ENCODE measurements around the gene PTPA.
A peak's percentile ranks its signal among the peaks of the same experiment; 100 is the strongest.

PTPA gene

DNA sequence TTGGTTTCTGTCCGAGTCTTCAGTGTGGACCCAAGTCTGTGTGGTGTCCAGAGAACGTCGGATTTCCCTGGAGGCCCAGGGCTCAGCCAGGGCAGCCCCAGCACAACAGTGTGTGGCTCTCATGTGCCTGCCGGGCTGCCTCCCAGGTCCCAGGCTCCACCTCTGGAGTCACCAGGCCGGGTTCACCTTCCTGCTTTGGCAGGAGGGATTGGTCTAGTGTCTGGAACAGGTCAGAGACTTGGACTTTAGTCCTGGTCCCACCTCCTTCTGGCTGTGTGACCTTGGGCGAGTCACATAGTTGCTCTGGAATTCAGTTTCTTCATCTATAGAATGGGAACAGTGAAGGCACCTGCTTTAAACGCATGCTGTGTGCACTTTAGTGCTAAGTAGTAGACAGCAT lies 27.1 kb upstream of the PTPA start:
- DNase-seq (ENCODE audit: low read depth), result no peak

DNA sequence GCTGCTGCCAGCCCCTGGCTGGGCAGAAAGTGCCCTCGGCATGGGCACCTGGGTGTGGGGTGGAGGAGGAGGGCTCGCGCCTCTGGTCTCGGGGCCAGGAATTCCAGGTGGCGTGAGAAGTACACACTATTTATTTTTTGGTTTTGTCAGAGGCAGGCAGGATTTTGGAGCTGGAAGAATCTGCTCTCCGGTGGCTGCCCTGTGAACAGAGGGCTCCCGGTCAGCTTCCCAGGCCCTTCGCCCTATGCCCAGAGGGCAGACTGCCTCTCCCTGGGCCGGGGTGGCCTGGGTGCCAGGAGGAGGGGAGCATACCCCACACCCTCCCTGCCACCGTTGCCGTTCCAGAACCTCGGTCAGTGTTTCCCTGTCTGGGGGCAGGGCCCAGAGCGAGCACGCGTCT lies 22.0 kb upstream of the PTPA start:
- DNase-seq (ENCODE audit: low read depth), result no peak

DNA sequence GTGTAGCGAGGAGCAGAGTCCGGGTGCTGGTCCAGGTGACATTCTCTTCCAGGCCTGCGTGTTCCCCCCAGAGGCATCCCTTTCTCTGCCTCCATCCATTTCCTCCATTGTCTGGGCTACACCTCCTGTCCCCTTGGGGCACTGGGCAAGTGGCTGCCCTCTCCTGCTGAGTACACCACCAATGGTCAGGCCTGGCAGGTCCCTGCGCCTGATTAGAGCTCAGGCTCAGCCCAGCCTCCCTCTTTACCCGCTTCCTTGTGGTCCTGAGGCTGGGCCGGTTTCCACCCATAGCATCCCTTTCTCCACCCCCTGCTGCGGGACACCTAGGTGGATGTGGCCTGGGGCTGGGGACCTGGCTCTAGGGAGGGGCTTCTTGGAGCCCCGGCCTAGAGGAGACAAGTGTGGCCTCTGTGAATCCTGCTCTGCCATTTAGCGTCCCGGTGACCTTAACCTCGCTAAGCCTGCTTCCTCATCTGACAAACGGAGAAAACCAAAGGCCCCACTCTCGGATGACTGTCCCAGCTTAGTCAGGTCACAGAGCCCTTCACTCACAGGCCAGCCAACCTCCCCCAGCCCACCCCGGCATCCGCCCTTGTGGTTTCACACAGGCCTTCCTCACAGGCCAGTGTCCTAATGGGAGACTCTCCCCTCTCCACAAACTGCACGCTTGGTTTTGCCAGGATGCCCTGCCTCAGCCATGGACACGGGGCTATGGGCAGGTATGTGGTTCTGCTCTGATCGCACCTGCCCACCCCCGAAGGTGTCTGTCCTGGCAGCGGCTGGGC lies 17.4 kb upstream of the PTPA start:
- DNase-seq (ENCODE audit: low read depth), result no peak

DNA sequence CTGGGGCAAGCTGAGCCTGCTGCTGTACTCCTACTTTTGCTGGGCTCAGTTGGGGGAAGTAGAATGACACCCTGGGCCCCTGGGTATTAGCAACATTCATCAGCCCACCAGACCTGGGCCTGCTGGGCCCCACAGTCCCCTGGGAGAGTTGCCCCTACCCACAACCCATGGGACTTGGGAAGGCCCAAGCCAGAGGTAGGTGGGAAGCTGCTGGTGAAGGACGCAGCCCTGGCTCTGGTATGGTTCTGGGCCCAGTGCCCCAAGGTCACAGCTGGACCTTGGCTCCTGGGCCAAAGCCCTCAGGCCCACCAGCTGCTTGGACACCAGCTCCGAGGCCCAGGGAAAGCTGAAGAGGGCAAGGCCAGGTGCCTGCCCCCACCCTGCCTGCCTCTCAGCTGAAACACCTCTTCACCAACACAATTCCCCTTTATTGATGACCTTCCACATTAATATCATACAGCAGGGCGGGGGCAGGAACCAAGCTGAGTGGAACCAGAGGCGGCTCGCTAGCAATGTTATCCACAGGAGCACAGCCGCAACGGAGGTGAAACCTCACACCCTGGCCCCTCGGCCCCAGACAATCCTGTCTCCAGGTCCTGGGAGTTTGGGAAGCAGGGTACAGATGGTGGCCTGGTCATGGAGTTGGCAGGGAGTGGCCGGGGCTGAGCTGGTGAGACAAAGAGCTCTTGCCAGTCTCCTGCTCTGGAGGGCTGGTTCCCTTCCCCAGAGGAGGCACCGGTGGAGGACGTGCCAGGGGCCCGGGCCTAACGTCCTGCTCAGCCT lies 16.6 kb upstream of the PTPA start:
- DNase-seq (ENCODE audit: low read depth), result no peak

DNA sequence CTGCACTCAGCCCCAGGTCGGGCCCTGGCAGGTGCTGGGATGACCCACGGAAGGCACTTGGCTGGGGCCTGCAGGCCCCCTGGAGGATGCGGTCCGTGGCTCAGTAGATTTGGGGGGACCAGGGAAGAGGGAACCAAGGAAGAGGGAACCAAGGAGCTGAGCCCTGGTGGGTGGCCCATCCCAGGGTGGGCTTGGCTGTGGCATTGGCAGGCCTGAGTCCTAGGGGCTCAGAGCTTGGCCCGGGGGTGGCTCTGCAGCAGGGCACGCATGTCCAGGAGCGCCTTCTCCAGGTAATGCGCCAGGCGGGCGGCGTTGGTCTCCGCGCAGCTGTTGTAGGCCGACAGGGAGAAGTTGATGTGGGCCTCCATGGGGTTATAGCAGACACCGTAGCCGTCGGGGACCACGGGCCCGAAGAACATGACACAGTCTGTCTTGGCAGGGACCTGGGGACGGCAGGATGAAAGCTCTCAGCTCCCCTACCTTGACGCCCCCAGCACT lies 16.0 kb upstream of the PTPA start:
- DNase-seq (ENCODE audit: low read depth), result no peak

DNA sequence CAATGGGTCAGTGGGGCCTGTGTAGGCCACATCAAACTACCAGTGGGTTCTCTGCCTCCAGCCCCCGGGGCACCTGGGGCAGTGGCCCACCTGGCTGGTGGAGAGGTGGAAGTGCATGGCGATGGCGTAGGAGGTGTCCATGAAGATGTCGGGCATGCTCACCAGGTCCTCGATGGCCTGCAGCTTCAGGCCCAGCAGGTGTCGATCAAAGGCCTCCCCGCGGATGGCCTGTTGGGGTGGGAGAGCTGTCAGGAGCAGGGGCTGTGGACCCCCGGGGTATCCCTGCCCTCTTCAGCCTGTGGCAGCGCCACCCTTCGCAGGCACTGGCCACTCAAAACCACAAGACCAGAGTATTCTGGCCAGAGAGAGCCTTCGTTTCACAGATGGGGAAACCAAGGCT lies 15.3 kb upstream of the PTPA start:
- no peak for DNase-seq (ENCODE audit: low read depth)

DNA sequence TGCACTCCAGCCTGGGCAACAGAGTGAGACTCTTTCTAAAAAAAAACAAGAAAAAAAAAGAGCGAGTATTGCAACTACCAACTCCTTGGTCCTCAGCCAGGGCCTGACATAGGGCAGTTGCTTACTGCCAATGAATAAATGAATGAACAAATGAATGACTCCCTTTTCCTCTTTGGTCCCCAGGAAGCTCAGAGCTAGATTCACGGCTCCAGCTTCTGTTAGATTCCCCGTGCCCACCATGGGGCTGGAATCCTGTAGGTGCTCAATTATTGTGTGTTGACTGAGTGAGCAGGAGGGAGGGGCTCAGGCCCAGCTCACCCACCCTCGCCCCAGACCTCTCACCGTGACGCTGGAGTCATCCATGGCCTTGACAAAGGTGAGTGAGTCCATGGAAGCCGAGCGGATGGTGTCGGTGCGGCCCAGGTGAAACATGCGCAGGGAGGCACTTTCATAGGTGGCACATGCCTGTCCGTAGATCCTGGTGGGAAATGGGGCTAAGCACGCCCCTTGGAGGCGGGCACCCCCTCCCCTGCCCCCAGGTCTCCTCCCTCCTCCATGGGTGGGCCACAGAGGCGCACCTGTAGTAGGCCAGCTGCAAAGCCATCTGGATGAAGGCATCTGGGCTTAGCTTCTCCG lies 13.4 kb upstream of the PTPA start:
- no peak for DNase-seq (ENCODE audit: low read depth)

DNA sequence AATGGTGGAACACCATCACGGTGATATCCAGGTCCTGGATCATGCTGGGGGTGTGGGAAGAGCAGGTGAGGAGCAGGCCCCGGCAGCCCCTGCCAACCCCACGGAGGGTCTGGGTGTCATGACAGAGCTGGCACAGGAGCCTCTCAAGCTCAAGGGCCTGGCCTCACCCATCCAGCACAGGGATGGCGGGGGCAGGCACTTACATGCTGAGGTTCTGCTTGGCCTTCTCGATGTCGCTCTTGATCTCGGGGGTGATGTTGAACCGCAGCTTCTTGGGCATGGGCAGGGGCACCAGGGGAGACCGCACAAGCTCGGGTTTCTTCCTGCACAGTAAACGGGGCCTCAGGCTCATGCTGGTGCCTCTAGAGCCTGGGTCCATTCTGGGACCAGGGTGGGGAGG lies 12.9 kb upstream of the PTPA start:
- no peak for DNase-seq (ENCODE audit: low read depth)

DNA sequence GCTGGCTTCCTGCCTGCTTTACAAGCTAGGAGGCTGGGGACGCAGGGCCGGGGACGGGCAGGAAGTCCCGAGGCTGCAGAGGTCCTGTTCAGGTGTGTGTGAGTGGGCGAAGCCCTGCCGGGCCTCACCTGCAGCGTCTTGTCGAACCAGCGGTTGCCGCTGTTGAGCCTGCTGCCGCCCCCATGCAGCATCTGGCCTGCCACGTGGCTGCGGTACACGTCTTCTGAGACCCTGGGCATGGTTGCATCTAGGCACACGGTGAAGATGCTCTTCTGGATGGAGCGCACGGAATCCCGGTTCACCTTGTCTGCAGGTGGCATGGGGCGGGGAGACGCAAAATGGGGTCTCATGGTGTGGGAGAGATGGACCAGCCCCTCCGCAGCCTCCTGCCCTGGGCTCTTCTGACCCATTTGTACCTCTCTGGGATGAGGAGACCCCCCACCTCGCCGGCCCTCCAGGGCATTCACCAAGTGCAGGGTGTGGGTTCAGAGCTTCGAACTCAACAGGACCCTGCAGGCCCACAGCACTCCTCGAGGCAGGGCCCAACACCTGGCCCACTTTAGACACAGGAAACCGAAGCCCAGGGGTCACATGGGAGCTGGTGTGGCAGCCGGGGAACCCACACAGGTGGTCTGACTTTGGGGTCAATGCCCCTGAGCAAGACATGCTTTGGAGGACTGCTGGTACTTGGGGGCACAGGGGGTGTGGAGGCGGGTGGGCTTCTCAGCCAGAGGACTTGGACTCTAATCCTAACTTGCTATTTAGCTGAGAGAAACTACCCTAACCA lies 10.6 kb upstream of the PTPA start:
- DNase-seq (ENCODE audit: low read depth), result no peak

DNA sequence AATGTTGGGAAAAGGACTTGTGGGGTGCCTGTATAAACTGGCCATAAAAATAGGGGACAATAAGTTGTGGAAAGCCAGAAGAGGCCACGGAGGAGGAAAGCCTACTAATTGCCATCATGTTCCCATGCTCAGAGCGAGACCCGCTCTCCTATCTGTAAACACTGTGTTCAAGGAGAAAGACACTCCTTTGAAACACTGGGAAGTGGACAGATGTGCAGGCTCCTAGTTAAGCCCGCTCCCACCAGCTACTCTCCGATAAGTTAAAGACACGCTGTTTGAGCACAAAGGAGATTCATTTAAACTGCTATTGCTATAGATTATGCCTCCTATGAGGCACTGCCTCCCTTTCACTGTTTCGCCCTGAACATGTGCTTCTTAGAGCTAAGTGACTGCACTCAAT lies 9.9 kb upstream of the PTPA start:
- no peak for DNase-seq (ENCODE audit: low read depth)

DNA sequence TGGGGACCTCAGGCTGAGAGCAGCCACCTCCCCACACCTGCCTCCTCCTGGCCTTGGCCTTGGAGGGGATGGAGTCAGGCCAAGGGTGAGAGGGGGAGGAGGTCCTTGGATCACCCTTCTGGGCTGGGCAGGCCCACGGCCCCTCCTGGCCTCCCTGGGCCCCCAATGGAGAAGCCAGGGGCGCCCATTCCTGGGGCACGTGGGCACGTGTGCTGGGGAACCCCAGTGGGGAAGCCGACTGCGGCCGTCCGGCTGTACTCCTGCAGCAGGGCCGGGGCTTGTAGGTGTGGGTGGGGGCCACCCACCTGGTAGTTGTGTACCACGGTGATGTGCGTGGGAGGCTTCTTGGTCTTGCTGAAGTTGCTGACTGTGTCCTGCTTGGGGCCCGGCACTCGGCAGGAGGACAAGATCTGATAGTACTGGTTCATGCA lies 9.1 kb upstream of the PTPA start:
- DNase-seq (ENCODE audit: low read depth), result no peak

DNA sequence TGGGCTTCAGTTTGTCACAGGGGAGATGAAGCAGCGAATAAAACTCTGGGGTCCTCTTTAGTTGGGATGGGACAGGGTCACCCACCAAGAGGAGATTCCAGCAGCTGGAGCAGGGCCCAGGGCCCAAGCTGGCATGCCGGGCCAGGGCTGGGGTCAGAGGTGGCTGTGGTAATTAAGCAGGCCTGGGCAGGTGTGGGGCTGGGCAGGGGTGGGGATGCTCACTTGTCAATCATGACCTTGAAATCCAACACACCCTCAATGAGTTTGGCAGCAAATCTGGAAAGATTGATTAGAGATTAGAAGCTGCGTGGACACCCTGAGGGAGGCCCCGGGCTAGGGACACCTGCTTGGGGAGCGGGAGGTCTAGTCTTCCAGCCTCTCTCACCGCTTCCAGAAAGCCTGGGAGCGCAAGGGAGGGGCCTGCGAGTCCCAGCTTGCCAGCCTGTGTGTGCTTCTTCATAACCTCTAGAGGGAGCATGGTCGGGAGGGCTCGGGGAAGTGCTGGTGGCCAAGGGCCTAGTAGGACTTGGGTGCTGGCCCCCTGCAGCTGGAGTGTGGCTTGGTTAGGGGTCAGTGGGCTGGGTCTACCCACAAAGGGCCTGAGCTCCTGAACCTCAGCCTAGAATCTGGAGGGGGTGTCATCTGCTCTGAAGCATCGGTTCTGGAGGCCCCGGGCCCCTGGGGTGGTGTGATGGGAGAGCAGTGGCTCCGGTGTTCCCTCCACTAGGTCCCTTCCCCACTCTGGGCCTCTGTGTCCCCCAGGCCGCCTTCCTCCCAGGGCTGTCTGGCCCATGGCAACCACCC lies 8.2 kb upstream of the PTPA start:
- DNase-seq (ENCODE audit: low read depth), result no peak

DNA sequence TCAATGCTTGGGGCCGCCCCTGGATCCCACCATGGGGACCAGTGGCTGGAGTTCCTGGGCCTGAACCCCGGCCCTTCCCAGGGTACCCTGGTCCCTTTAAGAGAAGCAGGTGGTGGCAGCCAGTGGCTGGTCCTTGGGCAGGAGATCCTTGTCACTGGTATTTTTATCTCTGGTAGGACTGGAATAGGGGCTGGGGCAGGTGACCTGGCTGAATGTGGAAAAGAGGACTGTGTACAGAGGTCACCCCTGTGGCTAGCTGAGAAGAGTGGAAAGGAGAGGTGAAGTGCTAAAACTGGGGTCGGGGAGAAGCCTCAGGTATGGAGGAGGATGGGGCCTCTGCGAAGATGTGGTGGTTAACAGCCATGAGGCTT lies 7.6 kb upstream of the PTPA start:
- DNase-seq (ENCODE audit: low read depth), result no peak

DNA sequence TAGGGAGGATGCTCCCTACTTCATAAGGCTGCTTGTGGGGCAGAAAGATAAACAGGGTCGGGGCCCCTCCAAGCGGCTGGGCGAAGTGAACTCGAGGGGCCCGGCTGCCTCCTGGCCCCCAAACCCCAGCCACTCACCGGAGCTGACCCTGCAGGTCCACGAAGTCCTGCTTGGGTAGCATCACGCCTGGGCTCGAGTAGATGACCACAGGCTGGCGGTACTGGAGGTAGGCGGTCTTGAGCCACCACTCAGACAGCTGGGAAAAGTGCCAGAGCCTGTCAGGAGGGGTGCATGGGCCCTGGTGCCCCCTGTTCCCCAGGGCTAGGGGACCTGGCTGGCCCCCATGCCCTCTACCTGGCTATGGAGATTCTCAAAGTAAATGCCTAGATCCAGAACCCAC lies 7.2 kb upstream of the PTPA start:
- no peak for DNase-seq (ENCODE audit: low read depth)

DNA sequence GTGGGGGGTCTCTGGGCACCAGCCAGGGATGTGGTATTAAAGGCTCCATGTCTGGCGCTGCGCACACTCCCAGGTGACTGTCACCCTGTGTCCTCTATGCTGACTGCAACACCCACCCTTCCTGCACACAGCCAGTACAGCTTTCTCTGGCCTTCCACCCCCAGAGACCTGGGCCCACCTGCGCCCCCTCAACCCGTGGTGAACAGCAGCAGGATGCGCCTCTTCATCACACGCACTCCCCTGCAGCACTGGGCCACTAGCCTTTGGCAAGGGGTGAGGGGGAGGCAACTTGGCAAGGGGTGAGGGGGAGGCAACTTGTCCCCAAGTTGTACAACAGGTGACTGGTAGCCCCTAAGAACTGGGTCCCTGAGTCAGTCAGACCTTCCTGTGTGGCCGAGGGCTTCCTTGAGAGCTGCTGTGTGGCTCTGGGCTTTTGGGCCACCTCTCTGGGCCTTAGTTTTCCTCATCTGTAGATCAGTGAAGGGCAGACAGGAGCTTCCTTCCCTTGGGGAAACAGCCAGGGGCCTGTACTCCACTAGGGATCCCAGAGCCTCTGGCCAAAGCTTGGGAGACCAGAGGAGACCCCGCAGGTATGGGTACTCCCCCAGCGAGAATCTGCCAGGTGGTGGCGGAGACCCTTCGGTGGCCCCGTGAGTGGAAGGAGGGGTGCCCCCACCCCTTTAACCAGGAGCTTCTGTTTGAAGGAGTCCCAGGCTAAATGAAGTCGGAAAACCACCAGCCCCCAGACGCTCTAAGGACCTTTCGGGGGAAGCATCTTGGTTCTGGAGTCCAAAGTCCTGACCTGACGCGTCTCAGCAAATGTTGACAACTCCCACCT lies 5.1 kb upstream of the PTPA start:
- no peak for DNase-seq (ENCODE audit: low read depth)

DNA sequence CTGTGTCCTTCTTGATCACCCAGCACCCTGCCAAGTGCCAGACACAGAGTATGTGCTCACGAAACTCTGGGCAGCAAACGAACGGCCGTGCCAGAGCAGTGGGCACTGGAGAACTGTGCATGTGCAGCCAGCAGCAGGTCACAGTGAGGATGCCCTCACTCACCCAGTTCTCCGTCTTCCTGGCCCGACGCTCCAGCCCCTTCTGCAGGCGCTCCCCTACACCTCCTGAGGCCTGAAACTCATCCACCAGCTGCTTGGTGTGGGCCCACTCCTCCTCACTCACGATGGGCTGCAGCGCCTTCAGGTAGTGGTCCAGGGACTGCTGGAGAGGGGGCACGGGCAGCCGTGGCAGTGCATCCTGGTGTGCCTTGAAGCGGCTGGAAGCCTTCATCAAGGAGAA lies 3.6 kb upstream of the PTPA start:
- no peak for DNase-seq (ENCODE audit: low read depth)

DNA sequence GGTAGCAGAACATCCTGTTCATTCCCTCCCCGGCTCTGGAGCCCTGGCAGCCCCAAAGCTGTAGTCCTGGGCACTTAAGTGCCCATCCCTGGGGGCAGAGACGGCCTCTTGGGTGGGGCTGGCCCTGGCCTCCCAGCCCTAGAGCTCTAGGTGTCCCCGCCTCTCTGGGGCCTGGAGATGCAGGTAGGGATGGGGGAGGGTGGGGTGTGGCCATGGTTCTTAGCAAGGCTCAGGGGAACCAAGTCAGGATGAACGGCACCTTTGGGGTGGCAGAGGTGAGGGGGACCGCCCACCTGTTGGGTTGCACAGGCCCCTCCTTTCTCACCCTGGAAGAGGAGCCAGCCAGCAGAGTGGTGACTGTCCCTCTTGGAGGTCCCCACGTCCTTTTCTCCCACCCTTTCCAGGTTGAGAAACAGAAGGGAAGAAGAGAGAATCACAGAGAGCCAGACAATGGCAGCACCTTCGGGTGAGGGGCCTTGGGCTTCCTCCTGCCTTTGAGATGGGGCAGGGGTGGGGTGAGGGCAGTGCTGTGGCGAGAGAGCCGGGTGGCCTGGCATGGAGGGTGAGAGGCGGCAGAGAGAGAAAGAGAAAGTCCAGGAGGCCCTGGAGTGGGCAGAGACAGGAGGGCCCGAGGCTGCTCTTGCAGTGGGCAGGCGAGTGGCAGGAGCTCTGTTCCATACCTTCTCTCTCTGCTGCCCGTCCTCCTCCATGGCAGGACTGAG lies 3.0 kb upstream of the PTPA start:
- no peak for DNase-seq (ENCODE audit: low read depth)

DNA sequence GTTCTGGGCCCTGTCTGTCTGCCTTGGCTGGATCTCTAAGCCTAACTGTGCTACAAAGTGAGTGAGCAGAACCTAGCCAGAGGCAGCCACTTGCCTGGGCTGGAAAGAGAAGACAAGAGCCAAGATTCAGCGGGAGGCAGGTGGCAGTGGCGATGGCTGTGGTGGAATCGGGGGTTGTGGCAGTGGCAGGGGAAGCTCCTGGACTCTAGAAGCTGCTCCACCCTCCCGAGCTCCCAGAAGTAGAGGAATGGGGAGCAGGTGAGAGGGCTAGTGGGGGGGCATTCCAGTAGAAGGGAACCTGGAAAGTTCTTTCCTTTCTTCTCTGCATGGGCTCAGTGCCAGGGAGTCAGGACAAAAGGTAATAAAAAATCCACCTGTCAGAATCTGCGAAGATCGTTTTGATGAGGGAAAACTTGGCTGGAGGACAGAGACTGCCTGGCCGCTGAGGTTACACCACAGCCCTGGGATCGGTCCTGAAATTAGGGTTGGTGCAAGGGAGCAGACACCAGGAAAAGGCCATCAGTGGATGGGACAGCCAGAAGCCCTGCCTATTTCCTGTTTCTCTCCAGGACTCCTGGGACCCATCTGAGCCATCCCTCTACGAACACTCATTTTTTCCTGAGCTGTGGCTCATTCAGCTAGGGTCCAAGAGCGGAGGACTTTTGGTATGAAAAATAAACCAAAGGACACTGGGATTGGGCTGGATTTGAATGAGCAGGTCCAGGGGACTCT lies 2.2 kb upstream of the PTPA start:
- no peak for DNase-seq (ENCODE audit: low read depth)

DNA sequence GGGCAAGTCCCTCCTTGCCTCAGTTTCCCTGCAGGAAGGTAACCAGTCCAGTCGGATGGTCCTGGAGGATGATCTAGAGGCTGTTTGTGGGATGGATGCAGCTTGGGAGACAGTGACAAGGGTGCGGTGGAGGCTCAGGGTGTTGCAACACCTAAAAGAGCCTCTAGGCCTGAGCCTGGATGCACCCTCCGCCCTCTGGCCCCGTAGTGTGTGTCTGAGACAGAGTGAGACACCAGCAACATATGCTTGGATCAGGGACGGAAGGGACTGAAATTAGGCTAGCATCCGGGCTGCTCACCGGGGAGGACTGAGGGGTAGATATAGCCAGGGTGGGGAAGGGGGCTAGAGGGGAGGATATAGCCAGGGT lies 1.7 kb upstream of the PTPA start:
- DNase-seq (ENCODE audit: low read depth), result peak; percentile 12
